H9 (cell line): ENCODE measurements around the gene RSAD2. TPM values are rescaled to one million over a fixed set of nuclear protein-coding genes. Genes with fewer than 3 reads are reported as not detected.

Experiments
- DNase-seq: peaks from one replicate; pipeline ENCODE4 v3.0.0-alpha.2; 2017
- H2AFZ ChIP-seq: one replicate; pipeline ENCODE4 v1.6.1; 2013; ENCODE audit warnings: mild to moderate bottlenecking, low read length, control low read depth, moderate library complexity
- H2AK5ac ChIP-seq: 2 replicates; pipeline ENCODE4 v1.6.1; 2013; ENCODE audit warnings: low read length, control low read depth, mixed read lengths; ENCODE audit not compliant: insufficient read length
- H2BK120ac ChIP-seq: one replicate; pipeline ENCODE4 v1.6.1; 2013; ENCODE audit warnings: low read depth, mild to moderate bottlenecking, low read length, control low read depth, inconsistent platforms; ENCODE audit not compliant: poor library complexity, severe bottlenecking
- H2BK12ac ChIP-seq: 2 replicates; pipeline ENCODE4 v1.6.1; 2013; ENCODE audit warnings: low read length, control low read depth, mixed read lengths, low read depth; ENCODE audit not compliant: insufficient read length
- H2BK15ac ChIP-seq: 2 replicates; pipeline ENCODE4 v1.6.1; 2013; ENCODE audit warnings: low read depth, low read length, control low read depth
- H2BK20ac ChIP-seq: one replicate; pipeline ENCODE4 v1.6.1; 2013; ENCODE audit warnings: low read depth, mild to moderate bottlenecking, low read length, control low read depth, inconsistent platforms; ENCODE audit not compliant: poor library complexity, severe bottlenecking
- H2BK5ac ChIP-seq: 2 replicates; pipeline ENCODE4 v1.6.1; 2013; ENCODE audit warnings: low read length, control low read depth, mixed read lengths; ENCODE audit not compliant: insufficient read length
- H3K14ac ChIP-seq: 2 replicates; pipeline ENCODE4 v1.6.1; 2013; ENCODE audit warnings: low read length, control low read depth; ENCODE audit not compliant: insufficient read depth
- H3K18ac ChIP-seq: 2 replicates; pipeline ENCODE4 v1.6.1; 2013; ENCODE audit warnings: low read depth, mild to moderate bottlenecking, mixed read lengths, low read length, control low read depth; ENCODE audit not compliant: insufficient read length
- H3K23ac ChIP-seq: 2 replicates; pipeline ENCODE4 v1.6.1; 2013; ENCODE audit warnings: low read length, control low read depth, mixed read lengths, low read depth; ENCODE audit not compliant: insufficient read length
- H3K23me2 ChIP-seq: 2 replicates; pipeline ENCODE4 v1.6.1; 2013; ENCODE audit warnings: low read depth, mild to moderate bottlenecking, mixed read lengths, low read length, control low read depth; ENCODE audit not compliant: insufficient read length, poor library complexity, severe bottlenecking
- H3K27ac ChIP-seq: 2 replicates; pipeline ENCODE4 v1.5.1; 2013; ENCODE audit warnings: low read length, control low read depth, mixed read lengths, low read depth; ENCODE audit not compliant: insufficient read length
- H3K27me3 ChIP-seq: 2 replicates; pipeline ENCODE4 v1.6.1; 2013; ENCODE audit warnings: low read length, control low read depth, inconsistent platforms; ENCODE audit not compliant: insufficient read depth
- H3K4ac ChIP-seq: 2 replicates; pipeline ENCODE4 v1.6.1; 2013; ENCODE audit warnings: low read depth, mild to moderate bottlenecking, control low read depth, inconsistent platforms, low read length, moderate library complexity
- H3K4me1 ChIP-seq: 2 replicates; pipeline ENCODE4 v1.6.1; 2013; ENCODE audit warnings: low read length, control low read depth, inconsistent platforms; ENCODE audit not compliant: insufficient read depth
- H3K4me2 ChIP-seq: 2 replicates; pipeline ENCODE4 v1.6.1; 2013; ENCODE audit warnings: low read length, control low read depth, mixed read lengths; ENCODE audit not compliant: insufficient read length, insufficient read depth
- H3K56ac ChIP-seq: 2 replicates; pipeline ENCODE4 v1.6.1; 2013; ENCODE audit warnings: low read depth, mild to moderate bottlenecking, mixed read lengths, low read length, control low read depth; ENCODE audit not compliant: insufficient read length
- H3K79me1 ChIP-seq: 2 replicates; pipeline ENCODE4 v1.6.1; 2013; ENCODE audit warnings: low read depth, mild to moderate bottlenecking, moderate library complexity, low read length, control low read depth, inconsistent platforms; ENCODE audit not compliant: insufficient read depth, poor library complexity, severe bottlenecking
- H3K79me2 ChIP-seq: 2 replicates; pipeline ENCODE4 v1.6.1; 2013; ENCODE audit warnings: low read length, control low read depth, inconsistent platforms; ENCODE audit not compliant: insufficient read depth
- H3K9ac ChIP-seq: 2 replicates; pipeline ENCODE4 v1.6.1; 2013; ENCODE audit warnings: low read length, control low read depth, mixed read lengths; ENCODE audit not compliant: insufficient read length; ENCODE audit errors: extremely low read depth
- H3K9me3 ChIP-seq: one replicate; pipeline ENCODE4 v1.6.1; 2013; ENCODE audit warnings: low read depth, low read length, inconsistent platforms; ENCODE audit not compliant: control insufficient read depth
- H3T11ph ChIP-seq: one replicate; pipeline ENCODE4 v1.6.1; 2013; ENCODE audit warnings: mild to moderate bottlenecking, low read length, control low read depth, inconsistent platforms
- H4K20me1 ChIP-seq: one replicate; pipeline ENCODE4 v1.6.1; 2013; ENCODE audit not compliant: control insufficient read depth, insufficient read length, insufficient read depth
- H4K5ac ChIP-seq: 2 replicates; pipeline ENCODE4 v1.6.1; 2013; ENCODE audit warnings: low read depth, mild to moderate bottlenecking, mixed read lengths, low read length, control low read depth; ENCODE audit not compliant: insufficient read length
- H4K8ac ChIP-seq: replicated peaks from 2 replicates; pipeline ENCODE4 v1.6.1; 2013; ENCODE audit warnings: low read length, control low read depth, mixed read lengths, low read depth; ENCODE audit not compliant: insufficient read length
- H4K91ac ChIP-seq: 2 replicates; pipeline ENCODE4 v1.6.1; 2013; ENCODE audit warnings: low read depth, mild to moderate bottlenecking, moderate library complexity, mixed read lengths, low read length, control low read depth; ENCODE audit not compliant: insufficient read length
- H3K27ac Mint-ChIP-seq, 3 experiments: 2 replicates in 2 of 3; 3 replicates in 1 of 3; pipeline ENCODE4 v1.8.0; 2020 to 2021; ENCODE audit warnings: mixed read lengths in 3 of 3, mild to moderate bottlenecking in 1 of 3, moderate library complexity in 1 of 3
- H3K27me3 Mint-ChIP-seq: 2 replicates; pipeline ENCODE4 v1.8.0; 2021; ENCODE audit warnings: low read depth, mild to moderate bottlenecking, moderate library complexity, mixed read lengths
- H3K36me3 Mint-ChIP-seq, 3 experiments: 2 replicates in 2 of 3; 3 replicates in 1 of 3; pipeline ENCODE4 v1.8.0; 2020 to 2021; ENCODE audit warnings: low read depth in 3 of 3, mixed read lengths in 3 of 3; ENCODE audit not compliant: insufficient read depth in 1 of 3
- H3K4me1 Mint-ChIP-seq, 2 experiments: 2 replicates each; pipeline ENCODE4 v1.8.0; 2020; ENCODE audit warnings: mixed read lengths in 2 of 2
- H3K4me3 Mint-ChIP-seq, 2 experiments: 2 replicates in 1 of 2; 3 replicates in 1 of 2; pipeline ENCODE4 v1.8.0; 2020 to 2021; ENCODE audit warnings: mild to moderate bottlenecking in 2 of 2, mixed read lengths in 2 of 2, moderate library complexity in 1 of 2
- H3K9me3 Mint-ChIP-seq, 2 experiments: 2 replicates in 1 of 2; 3 replicates in 1 of 2; pipeline ENCODE4 v1.8.0; 2020; ENCODE audit warnings: mild to moderate bottlenecking in 2 of 2, mixed read lengths in 2 of 2, moderate library complexity in 1 of 2
- CTCF ChIP-seq: fragments of 200-600 bp; sonication (generic); conservative IDR thresholded peaks from 3 replicates; pipeline ENCODE4 v1.8.0; 2021; ENCODE audit warnings: antibody characterized with exemption, mild to moderate bottlenecking
- whole genome bisulfite sequencing: extraction: QIAGEN DNeasy Blood & Tissue Kit; methylation state at CpG from one replicate; pipeline ENCODE4 v1.1.7; 2013; ENCODE audit warnings: missing lambda C conversion rate, low lambda C conversion rate, mixed read lengths; ENCODE audit not compliant: insufficient read length; ENCODE audit errors: extremely low coverage; 5-methylcytosine and 5-hydroxymethylcytosine counted together
- total RNA-seq: library from RNA; stranded (reverse); gene quantifications from 2 replicates; pipeline ENCODE4 v1.2.1, GENCODE V29; 2021

RSAD2 gene
- total RNA-seq, 1 experiment from 2014 or later = not detected

- Mint-ChIP-seq H3K27ac (no peak within 1 kb of the TSS), H3K9me3 (no peaks in the 10 kb centered on the region; a peak in 1 of 5 replicates), H3K4me1 (peaks cover 29 to 45% of the 10 kb centered on the region in 2 experiments), H3K36me3 (peaks cover 0 to 6% (median 3%) of the 10 kb centered on the region in 3 experiments; a peak in 2 of 7 replicates), H3K4me3 (peak within 1 kb of the TSS; percentile 66 to 80), H3K27me3 (peaks cover 19% of the 10 kb centered on the region)
- H3K9me3 ChIP-seq = no peaks in the 10 kb centered on the region
- H3K27me3 ChIP-seq = no peaks in the 10 kb centered on the region
- peak; percentile 72 for DNase-seq
- H3K4ac ChIP-seq = no peak within 1 kb of the TSS
- H2BK20ac ChIP-seq = no peak within 1 kb of the TSS
- H4K20me1 ChIP-seq = no peaks in the 10 kb centered on the region
- no peaks in the 10 kb centered on the region for H3K79me2 ChIP-seq
- H3K9ac ChIP-seq = no peak within 1 kb of the TSS
- H2BK12ac ChIP-seq = no peak within 1 kb of the TSS
- H3K79me1 ChIP-seq = no peaks in the 10 kb centered on the region
- peak within 1 kb of the TSS; percentile 69 for H3K18ac ChIP-seq
- peaks cover 10% of the 10 kb centered on the region for H3K23me2 ChIP-seq
- WGBS = no CpG with 5 or more reads among the region's 90 CpGs
- no peak within 1 kb of the TSS for H4K5ac ChIP-seq
- no peak within 1 kb of the TSS for H2BK15ac ChIP-seq
- no peak within 1 kb of the TSS for H2BK5ac ChIP-seq
- no peak within 1 kb of the TSS for H2BK120ac ChIP-seq
- H3K27ac ChIP-seq = no peak within 1 kb of the TSS
- H4K8ac ChIP-seq = no peak within 1 kb of the TSS
- H2AK5ac ChIP-seq = no peak within 1 kb of the TSS
- no peak within 1 kb of the TSS for H3K56ac ChIP-seq
- H4K91ac ChIP-seq = no peak within 1 kb of the TSS
- H3K14ac ChIP-seq = peak within 1 kb of the TSS; percentile 80
- no peak within 1 kb of the TSS for H3K23ac ChIP-seq
- H3K4me2 ChIP-seq = peak within 1 kb of the TSS; percentile 70
- H2AFZ ChIP-seq = no peak within 1 kb of the TSS
- peak; percentile 56; the same call in 2 of the 3 replicates for TF ChIP-seq CTCF
- 0 out of 2 replicates have a peak, but pooled peaks cover 3% of the 10 kb centered on the region for H3K4me1 ChIP-seq
- H3T11ph ChIP-seq = no peak within 1 kb of the TSS
Measured at GRCh38 chr2:6917071-6917760, 39.6 kb downstream of the RSAD2 start, which contains the start of gene RNF144A. RNF144A (plus strand) TSS chr2:6917412; CDS start chr2:6996927, 79,515 bp downstream.
